NCI-H1436 treated with DMSO at 0.1 percent for 48 hours (cell line): ENCODE results near the gene TMEFF1.
"Not testable (repeated sequence)": the region's sequence is repeated elsewhere in the genome, so short reads cannot be mapped to it uniquely, and the experiment has no call there.

Experiments
- DNase-seq: peaks from one replicate; lab custom pipeline; 2025; lab: John Stamatoyannopoulos, UW

The TMEFF1 gene

DNA sequence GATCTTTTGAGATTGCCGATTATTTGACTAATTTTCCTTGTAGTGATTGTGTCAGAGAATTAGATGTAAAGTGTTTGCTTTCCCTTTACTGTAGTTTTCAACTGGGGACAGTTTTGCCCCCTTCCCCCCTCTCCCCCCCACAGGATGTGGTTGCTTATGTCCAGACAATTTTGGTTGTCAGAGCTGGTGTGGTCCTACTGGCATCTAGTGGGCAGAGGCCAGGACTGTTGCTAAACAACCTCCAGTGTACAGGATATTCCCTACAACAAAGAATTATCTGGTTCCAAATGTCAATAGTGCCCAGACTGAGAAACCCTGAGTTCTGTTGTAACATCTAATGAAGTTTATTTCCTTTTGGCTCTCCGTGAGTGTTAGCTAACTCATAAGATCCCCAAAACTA, 20.0 kb downstream of the TMEFF1 start:
- DNase-seq: no peak

DNA sequence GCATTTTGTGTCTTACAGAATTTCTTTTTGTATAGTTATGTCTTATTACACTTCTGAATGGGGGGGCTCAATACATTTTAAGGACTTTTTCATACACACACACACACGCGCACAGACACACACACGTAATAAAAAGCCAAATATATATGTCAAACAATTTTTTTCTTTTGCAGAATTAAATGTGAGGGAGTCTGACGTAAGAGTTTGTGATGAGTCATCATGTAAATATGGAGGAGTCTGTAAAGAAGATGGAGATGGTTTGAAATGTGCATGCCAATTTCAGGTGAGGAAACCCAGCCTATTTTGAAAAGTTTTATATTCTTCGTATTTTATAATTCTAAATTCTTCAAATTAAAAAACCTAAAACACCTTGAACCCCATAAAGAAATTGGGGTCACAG, 25.6 kb downstream of the TMEFF1 start:
- DNase-seq: no peak

DNA sequence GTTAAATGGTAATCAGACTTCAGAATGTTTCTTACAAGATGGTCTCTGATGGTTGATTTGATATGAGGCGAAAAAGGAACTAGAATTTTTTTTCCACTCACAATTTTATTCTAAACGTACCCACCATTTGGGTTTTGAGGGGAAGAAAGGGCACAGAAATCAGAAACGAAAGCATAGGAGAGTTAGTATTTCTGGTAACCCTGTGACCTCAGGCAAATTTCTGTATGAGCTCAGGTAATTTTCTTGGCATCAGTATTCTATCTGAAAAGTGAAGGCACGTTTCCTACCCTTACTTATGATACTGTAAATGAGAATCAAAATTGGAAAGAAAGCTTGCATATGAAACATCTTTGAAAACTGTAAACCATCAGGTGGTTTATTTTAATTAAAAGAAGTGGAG, 26.5 kb downstream of the TMEFF1 start:
- DNase-seq: no peak

DNA sequence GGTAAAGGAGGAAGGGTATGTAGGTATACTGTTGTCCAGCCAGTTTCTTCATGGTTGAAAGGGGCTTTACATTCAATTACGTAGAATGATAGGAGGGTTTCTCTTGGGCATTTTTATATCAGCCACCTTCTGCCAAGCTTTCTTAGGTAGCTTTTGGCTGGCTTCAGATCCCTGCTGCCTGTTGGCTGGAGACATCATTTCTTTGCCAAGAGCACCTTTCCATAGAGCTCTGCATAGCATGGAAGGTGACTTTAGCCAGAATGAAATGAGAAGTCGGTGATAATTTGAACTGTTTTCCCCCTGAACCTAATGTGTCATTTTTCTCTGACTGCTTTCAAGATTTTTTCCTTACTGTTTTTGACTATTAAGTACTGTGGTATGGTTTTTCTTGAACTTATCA, 26.9 kb downstream of the TMEFF1 start:
- no peak for DNase-seq

DNA sequence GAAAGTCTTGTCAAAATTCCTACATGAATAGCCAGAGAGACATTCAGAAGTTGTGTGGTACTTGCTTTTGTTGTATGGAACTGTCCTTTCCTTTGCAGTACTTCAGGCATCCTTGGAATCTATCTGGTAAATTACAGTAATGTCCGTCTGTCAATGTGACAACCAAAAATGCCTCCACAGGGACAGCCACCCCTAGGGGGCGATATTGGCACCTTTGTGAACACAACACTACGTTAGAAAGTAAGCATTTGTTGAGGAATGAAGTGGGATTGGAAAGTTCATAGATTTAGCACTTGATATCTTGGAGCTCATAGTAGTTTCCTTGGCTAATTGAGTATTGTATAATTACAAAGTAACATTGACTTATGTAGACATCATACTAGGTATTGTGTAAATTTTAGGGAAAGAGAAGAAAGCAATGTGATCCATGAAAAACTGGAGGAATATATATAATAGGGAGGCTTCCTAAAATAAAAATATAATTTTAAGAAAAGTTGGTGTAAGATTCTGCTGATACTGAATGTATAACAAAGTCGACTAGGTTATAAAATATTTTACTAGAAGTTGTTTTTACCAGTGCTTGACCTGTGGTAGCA, 32.7 kb downstream of the TMEFF1 start:
- DNase-seq: no peak

DNA sequence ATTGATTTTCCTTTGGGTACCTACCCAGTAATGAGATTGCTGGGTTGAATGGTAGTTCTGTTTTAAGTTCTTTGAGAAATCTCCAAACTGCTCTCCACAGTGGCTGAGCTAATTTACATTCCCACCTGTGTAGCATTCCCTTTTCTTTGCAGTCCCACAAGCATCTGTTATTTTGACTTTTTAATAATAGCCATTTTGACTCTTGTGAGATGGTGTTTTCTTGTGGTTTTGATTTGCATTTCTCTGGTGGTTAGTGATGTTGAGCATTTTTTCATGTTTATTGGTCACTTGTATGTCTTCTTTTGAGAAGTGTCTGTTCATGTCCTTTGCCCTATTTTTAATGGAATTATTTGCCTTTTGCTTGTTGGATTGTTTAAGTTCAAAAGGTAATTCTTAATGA, 34.4 kb downstream of the TMEFF1 start:
- DNase-seq: not testable (repeated sequence)

DNA sequence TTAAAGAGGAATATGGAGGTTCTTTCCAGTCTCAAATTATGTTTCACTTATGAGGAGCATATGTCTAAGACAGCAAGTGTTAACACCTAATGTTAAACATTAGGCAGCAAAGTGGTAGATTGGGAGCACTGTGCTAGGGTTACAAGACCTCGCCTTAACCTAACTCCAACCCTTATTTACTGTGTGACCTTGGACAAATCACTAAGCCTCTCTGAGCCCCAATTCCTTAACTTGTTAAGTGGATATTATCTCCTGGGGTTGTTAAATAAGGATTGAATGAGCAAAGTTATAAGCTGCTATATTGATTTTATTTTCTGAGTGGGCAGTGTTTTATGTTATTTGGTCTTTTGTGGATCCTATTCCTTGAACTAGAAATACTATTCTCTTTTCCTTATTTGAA, 38.3 kb downstream of the TMEFF1 start:
- DNase-seq: no peak

DNA sequence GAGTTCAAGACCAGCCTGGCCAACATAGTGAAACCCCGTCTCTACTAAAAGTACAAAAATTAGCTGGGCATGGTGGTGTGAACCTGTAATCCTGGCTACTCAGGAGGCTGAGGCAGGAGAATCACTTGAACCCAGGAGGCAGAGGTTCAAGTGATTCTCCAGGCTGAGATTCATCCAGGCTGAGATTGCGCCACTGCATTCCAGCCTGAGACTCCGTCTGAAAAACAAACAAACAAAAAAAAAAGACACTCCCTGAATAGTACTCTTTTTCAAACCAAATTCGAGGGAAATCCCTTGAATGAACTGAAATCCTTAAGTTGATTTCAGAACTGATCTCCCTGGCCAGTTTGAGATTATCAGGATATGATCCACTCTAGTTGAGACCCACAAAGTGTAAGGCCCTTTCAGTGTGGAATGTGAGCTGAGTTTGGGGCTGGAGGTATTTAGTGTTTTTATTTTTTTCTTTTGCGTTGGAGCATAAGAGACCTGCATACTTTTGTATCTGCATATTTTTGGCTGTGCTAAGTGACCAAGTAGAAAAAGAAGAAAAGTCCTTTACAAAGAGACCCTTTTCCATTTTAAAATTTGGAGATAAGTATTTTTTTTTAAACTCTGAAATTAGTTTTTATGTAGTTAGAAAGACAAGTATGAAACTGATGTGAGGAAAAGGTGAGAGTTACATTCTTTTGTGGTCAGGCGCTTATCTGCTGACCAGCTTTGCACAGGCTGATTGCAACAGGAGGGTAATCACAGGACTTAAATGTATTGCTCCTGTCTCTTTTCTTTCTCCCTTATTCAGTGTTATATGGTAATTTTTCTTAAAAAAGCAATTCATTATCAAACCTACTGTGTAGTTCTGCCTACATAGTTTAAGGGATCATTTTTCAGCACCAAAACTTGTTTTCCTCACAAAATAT, 42.9 kb downstream of the TMEFF1 start:
- DNase-seq: no peak

DNA sequence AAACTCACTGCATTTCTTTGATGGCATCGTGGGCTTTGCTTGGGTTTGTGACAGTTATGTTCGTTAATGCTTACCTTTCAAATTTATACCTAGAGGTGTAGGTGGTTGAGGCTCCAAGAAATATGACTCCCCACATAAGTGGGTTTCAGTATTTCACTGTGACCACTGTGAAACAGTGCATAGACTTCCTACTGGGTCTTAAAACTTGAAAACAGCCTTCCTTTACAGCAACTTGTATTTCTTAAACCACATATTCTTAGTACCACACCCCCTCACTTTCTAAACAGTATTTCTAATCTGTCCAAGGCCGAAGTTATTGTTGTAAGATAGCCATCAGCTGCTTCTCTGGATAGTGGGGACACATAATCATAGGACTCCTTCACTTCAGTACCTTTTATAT, 48.3 kb downstream of the TMEFF1 start:
- DNase-seq: no peak

DNA sequence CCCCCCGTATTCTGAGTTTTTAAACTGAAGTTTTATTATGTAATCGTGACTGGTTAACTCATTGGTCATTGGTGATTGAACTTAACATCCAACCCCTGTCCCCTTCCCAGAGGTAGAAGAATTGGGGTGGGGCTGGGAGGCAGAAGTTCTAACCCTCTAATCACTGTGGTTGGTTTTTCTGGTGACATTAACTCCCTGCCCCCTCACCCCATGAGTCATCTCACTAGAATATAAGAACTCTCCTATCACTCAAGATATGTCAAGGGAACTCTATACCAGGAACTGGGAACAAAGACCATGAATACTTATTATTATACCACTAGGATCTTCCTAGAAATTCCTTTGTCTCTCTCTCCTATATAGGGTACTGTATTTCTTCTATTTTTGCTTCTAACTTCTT, 52.6 kb downstream of the TMEFF1 start:
- DNase-seq: no peak

DNA sequence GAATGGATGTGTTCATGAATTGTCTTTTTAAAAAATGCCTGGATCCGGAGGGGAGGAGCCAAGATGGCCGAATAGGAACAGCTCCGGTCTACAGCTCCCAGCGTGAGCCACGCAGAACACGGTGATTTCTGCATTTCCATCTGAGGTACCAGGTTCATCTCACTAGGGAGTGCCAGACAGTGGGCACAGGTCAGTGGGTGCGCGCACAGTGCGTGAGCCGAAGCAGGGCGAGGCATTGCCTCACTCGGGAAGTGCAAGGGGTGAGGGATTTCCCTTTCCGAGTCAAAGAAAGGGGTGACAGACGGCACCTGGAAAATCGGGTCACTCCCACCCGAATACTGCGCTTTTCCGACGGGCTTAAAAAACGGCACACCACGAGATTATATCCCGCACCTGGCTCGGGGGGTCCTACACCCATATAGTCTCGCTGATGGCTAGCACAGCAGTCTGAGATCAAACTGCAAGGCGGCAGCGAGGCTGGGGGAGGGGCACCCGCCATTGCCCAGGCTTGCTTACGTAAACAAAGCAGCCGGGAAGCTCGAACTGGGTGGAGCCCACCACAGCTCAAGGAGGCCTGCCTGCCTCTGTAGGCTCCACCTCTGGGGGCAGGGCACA, 54.3 kb downstream of the TMEFF1 start:
- DNase-seq: not testable (repeated sequence)

DNA sequence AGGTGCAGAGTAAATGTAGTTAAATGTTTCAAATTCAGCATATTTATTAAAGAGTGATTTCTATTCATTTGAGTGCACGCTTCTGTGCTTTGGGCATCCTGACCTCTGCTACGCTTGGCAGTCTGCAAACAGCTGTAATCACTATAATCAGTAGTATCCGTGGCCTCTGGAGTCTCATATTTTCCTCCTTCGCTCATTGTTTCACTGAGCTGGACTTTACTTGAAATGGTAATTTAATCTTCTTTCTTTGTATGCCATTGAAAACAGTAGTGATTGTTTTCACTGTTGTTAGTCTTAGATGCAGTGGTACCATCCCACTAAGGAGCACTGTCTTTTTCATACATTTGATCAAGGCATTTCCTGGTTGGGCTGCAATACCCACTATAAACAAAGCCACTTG, 61.5 kb downstream of the TMEFF1 start:
- no peak for DNase-seq

DNA sequence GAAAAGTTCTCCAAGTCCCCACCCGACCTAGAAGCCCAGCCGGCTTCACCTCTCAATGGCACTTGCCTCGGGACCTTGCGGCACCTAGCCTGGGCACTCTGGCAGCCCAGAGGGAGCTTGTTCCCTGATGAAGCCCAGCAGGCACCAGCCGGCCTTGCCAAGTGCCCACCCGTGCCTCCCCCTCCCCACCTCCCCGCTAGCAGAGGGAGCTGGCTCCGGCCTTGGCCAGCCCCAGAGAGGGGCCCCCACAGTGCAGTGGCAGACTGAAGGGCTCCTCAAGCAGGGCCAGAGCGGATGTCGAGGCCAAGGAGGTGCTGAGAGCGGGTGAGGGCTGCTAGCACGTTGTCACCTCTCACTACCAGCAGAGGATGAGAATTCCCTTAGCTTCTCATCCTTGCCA, 67.4 kb downstream of the TMEFF1 start:
- no peak for DNase-seq

DNA sequence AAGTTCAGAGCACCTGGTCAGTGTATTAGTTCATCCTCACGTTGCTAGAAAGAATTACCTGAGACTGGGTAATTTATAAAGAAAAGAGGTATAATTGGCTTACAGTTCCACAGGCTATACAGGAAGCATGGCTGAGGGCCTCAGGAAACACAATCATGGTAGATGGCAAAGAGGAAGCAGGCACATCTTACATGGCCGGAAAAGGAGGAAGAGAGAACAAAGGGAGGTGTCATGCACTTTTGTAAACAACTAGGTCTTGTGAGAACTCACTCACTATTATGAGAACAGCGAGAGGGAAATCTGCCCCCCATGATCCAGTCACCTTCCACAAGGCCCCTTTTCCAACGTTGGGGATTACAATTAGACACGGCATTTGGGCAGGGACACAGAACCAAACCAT, 76.1 kb downstream of the TMEFF1 start:
- no peak for DNase-seq

DNA sequence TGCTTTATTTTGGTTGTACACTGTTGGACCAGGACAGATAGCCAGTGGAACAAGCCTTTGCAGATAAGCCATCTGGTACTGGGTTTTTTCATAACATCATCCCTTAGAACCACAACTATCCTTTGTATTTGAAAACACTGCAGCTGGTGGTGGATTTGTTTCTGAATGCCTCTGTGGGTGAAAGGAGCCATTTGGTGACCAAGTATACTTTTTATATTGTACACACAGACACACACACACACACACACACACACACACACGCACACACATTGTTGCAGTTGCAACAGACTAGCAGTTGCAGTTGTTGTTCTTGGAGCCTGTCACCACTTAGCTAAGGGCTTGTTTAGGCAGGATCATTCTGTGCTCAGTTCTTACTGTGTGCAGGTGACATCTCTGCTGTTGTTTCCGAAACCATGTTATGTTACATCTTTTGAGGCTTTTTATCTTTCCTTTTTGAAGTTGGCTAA, 82.0 kb downstream of the TMEFF1 start:
- no peak for DNase-seq

DNA sequence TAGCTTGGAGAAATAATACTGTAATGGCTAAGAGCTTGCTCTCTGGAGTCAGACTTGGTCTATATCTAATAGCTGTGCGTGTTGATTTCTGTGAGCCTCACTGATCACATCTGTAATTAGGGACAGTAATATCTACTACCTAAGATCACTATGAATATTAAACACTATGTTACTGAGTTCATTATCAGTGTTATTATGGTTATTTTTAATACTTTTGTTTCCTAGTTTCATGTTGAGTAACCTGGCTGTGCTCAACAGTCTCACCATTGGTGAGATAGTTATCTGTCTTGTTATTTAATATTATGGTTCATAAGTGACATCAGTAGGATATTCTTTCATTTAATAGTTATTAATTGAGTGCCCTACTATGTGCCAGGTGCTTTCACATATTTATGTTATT, 82.5 kb downstream of the TMEFF1 start:
- DNase-seq: no peak

DNA sequence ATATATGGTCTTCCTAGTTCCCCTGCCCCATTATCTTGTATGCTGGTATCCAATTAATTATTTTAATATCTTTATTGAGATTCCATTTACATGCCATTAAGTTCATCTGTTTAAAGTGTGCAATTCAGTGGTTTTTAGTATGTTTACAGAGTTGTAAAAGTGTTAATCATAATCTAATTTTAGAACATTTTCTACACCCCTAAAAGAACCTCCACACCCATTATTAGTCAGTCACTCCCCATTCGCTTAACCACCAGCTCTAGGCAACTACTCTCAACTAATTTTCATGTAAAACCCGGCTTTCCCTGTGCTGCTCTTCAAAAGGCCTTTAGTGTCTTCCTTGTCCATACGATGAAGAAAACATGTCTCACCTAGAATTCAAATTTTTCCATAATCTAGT, 84.1 kb downstream of the TMEFF1 start:
- no peak for DNase-seq

DNA sequence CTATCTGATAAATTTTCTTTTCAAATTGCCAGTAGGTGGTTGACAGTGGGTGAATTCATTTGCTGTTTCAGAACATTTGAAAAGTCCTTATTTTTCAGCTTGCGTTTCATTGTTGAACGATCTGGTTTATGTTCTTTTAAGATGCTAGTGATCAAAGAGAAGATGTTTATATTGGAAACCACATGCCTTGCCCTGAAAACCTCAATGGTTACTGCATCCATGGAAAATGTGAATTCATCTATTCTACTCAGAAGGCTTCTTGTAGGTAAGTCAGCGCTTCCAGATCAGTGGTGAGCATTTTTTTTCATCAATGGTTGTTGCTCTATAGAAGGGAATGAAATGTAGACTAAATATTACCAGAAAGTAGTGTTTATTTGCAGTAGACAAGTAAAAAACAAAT, 88.3 kb downstream of the TMEFF1 start:
- no peak for DNase-seq

DNA sequence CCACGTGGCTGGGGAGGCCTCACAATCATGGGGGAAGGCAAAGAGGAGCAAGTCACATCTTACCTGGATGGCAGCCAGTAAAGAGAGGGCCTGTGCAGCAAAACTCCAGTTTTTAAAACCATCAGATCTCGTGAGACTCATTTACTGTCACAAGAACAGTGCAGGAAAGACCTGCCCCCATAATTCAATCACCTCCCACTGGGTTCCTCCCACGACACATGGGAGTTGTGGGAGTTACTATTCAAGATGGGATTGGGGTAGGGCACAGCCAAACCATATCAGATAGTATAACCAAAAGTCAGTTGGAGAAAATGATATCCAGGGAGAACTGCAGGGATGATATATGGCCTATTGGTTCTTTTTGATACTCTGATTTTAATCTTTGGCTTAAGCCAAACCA, 94.9 kb downstream of the TMEFF1 start:
- DNase-seq: no peak

DNA sequence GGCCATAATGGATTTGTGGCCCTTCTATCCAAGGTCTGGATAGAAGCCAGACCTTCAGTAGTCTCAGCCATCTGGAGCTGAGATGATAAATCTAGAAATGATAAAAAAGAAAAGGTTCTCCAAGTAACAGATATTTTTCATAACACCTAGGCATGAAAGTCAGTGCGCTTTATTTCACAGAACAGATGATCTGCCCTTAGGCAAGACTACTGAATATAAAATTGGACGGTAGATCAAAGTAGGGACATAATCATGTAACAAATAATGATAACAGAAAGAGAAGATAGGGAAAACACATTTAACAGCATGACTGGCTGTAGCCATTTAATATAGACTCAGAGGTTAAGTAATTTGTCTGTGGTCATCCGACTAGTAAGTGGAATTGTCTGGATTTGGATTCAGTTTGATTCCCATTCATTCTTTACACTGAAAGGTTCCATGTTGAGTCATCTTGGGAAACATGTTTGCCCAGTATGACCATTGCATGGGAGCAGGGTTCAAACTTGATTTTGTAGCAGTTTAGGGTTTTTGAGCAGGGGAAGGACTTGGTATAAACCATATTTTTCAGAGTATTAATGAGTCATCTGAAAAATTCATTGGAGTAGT, 100.8 kb downstream of the TMEFF1 start:
- DNase-seq: no peak

DNA sequence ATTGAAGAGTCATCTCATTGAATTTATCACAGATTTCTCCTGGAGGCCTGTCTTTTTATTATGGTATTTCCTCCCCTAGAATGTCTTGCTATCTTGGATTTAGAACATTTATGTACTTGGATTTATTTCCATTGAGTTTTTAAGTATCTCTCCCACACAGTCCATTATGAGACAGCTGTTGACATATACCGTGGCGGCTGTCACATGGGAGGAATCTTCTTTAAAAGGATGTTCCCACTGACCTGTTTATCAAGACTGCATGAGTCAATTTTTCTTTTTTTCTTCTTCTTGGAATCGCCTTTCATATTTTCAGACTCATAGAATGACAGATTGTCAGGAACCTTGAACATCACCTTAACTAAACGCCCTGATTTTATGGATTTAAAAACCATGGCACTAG, 102.1 kb downstream of the TMEFF1 start:
- DNase-seq: no peak

DNA sequence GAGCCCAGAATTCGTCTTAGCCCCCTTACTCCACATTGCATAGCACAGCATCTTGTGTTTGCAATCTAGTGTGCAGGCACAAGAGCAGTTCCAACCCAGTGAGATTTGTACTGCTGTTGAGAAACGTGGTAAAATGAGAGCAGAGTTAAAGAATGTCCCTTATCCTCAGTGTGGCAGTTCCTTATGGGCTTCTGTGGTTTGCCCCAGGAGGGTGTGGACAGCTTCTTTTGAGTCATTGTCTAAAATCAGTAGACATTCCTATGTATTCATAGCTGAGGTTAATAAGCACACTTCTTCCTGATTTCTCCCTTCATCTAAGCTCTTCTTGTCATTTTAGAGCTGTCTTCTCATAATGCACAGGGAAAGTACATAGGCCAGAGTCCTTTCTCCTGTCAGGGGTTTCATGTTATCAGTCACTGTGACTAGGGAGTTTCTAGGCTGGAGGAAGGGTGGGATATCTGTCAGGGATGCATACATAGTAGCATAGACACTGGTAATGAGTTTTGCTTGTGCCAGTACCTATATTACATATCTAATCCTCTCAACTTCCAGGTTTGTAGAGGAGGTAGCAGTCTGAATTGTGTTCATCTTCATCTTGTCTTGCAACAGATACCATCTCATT, 102.9 kb downstream of the TMEFF1 start:
- DNase-seq: no peak
